Measurements from ENCODE around the gene ACSF2.
"Not testable (repeated sequence)": the region's sequence is repeated elsewhere in the genome, so short reads cannot be mapped to it uniquely, and the experiment has no call there.

ACSF2 gene

DNA sequence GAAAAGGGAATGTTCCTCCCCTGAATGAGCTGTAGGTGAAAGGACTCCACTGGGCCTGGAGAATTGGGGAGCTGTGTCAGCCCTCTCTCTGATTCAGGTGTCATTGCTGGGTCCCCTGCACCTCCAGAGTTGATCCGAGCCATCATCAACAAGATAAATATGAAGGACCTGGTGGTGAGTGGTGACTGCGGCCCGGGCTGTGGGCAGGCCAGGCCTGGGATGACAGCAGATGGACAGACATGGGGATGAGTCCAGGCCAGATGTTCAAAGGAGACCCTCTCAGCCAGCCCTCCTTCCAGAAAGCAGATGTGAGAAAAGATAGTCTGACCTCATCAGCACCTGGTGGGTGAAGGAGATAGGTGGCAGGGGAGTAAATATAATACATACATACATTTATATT, 38.1 kb downstream of the ACSF2 start:
- DNase-seq (ENCODE audit: low read depth in 2 of 2) = no peak

DNA sequence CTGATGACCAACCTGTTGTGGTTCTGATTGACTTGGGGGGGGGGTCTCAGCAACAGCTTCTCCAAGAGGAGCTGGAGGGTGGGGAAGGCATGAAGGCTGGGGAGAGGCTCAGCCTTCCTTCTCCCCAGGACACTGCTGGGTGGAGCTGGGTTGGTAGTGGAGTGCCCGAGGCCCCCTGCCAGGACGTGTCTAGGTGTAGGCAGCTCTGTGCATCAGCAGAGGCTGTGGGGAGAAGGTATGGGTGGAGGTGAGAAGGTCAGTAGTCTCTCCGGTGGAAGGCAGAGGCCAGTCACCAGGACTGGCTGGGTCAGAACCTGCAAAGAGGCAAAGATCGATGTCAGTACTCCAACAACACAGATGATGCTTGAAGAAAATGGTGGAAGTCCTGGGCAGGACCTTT, 38.7 kb downstream of the ACSF2 start:
- no peak for DNase-seq (ENCODE audit: low read depth in 2 of 2)

DNA sequence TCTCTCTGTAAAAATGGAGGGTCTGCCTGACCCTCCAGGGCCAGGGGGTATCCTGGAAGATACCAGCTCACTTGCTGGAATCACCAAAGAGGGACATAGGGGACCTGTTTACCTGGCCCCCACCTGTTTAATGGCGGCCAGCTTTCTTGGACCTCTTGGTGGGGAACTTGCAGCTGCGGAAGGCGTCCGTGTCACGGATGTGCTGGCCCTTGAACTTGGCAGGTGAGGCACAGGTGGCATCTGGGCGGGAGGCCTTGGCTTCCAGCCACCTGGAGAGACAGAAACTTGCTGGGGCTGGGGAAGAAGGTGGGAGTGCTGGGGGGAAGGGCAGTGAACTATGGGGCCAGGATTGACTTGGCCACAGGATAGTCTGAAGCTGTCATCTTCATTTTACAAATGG, 39.2 kb downstream of the ACSF2 start:
- DNase-seq (ENCODE audit: low read depth in 2 of 2) = no peak

DNA sequence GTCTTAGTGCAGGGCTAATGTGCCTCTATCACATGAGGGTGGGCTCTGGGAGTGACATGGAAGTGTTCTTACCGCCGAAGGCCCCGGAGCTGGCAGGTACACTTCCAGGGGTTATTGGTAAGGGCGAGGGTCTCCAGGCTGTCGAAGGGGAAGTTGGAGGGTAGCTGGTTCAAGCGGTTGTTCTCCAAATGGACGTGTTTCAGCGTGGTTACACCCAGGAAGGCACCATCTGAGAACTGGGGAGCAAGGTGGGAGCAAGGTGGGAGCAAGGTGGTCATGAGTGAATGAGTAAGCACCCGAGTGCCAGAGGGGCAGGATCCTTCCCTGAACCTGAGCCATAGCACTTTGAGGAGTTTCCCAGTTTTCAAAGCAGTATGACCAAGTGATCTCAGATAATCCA, 39.6 kb downstream of the ACSF2 start:
- no peak for DNase-seq (ENCODE audit: low read depth in 2 of 2)

DNA sequence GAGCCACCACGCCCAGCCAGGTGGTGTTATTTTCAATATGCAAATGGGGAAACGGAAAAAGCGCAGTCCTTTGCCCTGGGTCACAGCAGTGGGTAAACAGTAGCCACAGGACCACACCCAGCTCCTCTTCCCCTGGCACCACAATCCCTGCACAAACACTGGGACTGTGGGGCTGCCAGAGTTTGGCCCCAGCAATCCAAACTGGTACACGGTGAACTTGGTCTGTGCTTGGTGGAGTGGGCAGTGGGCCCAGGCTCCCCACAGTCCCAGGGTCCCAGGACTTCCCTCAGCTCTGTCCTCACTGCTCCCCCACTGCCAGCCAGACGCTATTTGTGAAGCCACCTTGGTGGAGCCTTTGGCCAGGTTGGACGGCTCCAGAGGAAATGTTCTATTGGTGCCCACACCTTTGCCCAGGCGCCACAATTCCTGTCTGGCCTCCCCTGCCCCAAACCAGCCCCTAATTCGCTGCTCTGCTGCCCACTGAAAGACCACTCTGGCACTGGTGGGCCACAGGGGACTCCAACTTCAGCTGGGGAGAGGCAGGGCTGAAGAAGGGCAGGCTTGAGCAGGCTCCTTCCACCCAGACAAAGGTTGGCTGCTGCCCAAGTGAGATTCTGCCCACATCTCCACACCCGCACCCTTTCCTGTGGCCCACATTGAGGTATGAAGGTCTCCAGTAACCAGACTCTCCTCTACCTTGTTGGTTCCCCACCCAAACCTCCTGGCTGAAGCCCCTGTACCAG, 40.5 kb downstream of the ACSF2 start:
- DNase-seq (ENCODE audit: low read depth in 2 of 2) = no peak

DNA sequence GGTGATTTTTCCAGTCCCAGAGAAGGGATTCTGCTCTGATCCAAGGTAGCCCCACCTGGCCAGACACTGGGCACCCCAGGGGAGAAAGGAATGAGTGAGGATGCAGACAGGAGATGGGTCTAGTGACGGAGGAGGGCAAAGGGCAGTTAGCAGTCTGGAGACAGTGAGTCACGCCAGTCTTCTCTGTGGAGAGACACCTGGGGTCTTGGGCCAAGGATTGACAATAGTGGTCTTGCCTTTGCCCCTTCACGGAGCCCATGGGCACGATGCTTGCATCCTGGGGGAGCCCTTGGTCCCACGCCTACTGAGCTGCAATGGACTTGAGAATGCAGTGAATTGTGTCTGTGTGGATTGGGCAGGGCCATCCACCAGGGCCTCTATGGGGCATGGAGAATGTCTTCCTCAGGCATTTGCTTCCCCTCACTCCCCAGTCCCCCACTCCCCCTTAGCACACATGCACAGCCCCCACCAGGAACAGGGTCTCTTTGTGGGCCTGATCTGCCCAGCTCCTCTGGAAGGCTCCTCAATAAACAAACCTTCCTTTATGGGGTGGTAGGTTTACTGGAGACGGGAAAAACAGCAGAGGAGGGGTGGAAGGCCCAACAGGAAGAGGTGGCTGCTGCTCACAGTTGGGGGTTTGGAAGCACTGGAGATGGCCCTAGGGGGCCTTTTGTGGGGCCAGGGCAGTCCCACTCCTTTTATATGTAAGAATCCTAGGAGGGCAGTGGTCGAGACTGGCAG, 41.3 kb downstream of the ACSF2 start:
- no peak for DNase-seq (ENCODE audit: low read depth in 2 of 2)

DNA sequence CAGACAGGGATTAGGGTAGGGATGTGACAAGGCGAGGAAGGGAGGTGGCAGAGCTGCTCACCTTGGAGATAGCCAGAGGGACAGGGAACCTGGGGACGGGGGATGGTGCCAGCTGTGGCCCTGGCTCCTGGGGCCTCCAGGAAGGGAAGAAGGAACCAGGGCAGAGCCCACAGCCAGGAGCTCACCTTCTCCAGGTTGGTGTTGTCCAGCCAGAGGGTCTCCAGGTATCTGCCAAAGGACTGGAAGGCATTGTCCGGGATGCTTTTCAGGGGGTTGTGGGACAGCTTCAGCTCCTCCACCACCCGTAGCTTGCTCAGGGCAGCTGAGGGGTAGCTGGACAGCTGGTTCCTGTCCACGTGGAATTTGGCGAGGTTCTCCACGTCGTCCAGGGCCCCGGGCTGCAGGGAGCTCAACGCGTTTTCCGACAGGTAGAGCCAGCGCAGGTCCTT, 41.9 kb downstream of the ACSF2 start:
- no peak for DNase-seq (ENCODE audit: low read depth in 2 of 2)

DNA sequence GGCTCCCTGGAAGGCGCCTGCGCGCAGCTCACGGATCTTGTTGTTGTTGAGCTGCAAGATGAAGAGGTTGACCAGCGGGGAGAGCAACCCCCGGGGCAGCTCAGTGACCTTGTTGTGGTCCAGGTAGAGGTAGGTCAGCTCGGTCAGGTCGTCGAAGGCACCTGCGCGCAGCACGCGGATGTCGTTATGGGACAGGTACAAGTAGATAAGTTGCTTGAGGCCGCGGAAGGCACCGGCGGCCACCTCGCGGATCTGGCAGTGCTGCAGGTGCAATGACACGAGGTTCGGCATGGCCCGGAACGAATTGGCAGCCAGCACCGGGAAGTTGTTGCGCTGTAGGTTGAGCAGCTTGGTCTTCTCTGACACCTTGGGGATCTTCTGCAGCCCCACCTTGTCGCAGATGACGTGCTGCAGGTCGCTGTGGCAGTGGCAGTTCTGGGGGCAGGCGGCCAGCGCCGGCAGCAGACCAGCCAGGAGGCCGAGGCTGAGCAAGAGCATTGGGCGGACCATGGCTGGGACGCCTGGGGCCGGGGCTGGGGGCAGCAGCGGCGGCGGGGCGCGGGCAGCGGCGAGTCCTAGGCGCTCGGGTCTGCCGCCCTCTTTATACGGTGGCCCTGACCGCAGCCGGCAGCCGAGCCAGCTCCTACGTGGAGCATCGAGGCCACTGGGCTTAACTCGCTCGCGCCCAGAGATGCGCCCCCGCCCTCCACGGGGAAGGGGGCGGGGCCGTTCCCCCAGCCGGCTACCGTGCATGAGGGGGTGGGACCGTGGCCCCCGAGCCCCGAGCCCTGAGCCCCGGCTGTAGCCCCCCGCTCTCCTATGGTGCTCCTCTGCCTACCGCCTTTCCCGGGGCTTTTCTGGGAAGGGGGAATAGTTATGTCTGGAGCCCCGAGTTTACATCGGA, 42.5 kb downstream of the ACSF2 start, which contains the start of gene CHAD:
Gene CHAD (minus strand): TSS at position 577 of the 904 bp plus-strand sequence. CDS start 67 bp downstream, at position 510.
- no peak for DNase-seq (ENCODE audit: low read depth in 2 of 2)

DNA sequence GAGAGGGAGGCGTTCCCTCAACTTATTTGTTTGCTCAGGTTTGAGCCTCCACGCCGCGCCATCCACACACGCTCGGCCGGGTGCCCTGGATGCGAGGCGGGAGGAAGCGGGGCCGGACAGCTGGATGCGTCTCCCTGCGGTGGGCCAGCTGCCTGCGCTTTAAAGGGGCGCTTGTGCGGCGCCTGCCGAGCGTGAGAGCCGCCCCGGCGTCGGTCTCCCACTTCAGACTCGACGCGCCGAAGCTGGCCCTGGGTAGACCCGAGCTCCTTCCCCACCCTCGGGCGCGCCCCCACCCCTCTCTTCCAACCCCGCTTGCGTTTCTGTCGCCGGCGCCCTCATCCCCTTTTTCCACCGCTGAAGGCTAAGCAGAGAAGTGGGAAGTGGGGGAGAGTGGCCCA, 43.2 kb downstream of the ACSF2 start:
- no peak for DNase-seq (ENCODE audit: low read depth in 2 of 2)

DNA sequence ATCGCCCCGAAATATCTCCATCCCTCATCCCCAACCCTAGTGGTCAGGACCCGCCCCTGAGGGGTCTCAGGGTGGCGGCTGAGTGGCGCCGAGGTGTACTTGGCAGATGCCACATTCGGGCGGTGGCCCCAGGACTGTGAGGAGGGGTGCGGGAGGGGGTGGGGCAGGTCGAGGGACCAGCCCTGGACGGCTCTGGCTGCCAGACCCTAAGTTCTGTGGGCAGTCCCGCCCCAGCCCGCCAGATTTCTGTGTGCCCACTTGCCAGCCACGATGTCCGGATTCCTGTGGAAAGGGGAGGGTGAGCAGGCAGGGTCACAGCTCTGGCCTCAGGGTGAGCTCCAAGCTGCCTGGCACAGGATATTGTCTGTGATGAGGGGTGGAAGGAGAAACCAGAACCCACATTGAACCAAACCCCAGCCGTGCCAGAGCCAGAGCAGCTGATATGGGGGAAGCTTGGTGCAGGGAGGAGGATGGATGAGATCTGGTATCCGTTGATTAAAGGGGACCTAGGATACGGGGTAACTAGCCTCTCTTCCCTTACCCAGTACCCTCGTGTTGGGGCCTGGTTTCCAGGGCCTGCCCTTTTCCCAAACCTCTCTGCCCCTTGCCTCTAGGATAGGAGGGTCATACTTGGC, 43.8 kb downstream of the ACSF2 start:
- no peak for DNase-seq (ENCODE audit: low read depth in 2 of 2)

DNA sequence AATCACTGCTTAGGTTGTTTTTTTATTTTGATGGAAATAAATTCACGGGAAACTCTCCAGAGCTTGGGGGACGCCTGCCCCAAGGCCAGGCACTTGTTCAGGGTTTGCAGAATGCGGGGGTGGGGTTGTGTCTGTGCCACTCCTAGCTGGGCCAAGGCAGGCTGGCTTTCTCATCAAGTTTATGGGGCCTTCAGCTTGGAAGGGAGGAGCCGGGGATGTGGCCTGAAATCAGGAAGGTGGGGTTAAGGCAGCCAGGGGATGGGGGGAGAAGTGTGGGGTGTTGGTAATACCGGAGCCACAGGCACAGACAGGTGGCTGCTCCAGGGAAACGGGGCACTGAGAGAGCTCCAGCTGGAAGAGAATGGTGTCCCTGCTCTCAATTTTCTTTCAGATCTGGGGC, 44.4 kb downstream of the ACSF2 start:
- DNase-seq (ENCODE audit: low read depth in 2 of 2) = no peak

DNA sequence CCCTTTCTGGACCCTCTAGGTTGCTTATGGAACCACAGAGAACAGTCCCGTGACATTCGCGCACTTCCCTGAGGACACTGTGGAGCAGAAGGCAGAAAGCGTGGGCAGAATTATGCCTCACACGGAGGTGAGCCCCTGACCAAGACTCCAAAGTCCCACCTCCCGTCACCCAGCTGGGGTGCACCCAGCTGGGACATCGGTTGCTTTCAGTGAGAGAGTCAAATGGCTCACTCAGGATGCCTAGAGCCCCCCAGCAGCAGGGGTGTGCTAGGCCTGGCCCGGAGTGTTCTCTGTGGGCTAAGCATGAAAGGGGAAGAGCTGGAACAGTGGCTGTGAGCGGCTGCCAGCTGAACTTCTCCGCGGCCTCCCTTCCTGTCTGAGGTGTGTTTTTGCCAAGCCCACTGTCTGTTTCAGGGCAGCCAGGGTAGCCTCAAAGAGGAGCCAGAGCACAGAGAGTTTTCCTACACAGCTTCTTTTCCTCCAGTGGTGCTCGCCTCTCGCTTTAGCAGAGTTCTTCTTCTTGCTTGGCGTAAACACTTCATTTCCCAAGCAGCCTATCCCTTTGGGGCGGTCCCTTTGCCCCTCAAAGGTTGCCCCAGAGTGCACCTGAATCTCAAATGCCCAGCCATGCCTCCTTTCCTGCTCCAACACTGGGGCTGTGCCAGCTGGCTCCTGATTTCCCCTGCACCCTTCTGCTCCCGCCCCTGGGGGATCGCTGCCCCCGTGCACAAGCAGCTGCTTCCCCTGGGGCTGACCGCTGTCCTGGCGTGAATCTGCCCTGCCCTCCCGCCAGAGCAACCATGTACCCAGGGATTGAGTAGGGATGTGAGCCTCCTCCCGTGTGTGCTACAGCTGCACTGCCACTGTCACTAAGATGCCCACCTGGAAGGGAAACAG, 45.2 kb downstream of the ACSF2 start:
- no peak for DNase-seq (ENCODE audit: low read depth in 2 of 2)

DNA sequence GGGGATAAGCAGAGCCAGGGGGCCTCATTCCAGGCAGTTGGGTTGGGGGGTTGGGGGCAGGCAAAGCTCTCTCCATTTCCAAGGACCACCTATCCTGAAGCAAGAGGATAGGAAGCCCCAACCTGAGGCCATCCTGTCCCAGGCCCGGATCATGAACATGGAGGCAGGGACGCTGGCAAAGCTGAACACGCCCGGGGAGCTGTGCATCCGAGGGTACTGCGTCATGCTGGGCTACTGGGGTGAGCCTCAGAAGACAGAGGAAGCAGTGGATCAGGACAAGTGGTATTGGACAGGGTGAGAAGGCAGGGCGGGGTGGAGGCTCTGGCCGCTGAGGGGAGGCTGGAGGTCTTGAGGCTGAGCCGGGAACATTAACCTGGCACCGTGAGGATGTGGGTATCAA, 46.3 kb downstream of the ACSF2 start:
- no peak for DNase-seq (ENCODE audit: low read depth in 2 of 2)

DNA sequence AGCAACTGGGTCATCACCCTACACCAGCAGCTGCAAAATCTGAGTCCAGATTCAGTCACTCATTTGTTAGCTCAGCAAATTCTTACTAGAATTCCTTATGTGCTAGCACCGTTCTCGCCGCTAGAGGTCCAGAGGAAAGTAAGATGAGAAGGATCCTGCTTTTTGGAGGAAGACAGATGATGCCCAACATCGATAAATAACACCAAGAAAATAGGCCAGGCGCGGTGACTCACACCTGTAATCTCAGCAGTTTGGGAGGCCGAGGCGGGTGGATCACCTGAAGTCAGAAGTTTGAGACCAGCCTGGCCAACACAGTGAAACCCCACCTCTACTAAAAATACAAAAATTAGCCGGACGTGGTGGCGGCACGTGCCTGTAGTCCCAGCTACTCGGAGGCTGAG, 46.7 kb downstream of the ACSF2 start:
- DNase-seq (ENCODE audit: low read depth in 2 of 2) = not testable (repeated sequence)

DNA sequence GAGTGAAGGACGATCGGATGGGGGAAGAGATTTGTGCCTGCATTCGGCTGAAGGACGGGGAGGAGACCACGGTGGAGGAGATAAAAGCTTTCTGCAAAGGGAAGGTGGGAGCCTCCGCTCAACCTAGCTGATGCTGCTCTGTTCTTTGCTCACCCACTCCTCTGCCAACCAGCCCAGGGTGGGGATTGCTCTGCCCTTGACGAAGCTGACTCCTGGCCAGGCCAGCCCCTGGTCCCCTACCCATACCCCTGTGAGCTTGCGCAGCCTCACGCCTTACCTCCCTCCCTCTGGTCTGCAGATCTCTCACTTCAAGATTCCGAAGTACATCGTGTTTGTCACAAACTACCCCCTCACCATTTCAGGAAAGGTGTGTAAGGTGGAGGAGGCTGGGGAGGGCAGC, 47.9 kb downstream of the ACSF2 start:
- DNase-seq (ENCODE audit: low read depth in 2 of 2) = no peak

DNA sequence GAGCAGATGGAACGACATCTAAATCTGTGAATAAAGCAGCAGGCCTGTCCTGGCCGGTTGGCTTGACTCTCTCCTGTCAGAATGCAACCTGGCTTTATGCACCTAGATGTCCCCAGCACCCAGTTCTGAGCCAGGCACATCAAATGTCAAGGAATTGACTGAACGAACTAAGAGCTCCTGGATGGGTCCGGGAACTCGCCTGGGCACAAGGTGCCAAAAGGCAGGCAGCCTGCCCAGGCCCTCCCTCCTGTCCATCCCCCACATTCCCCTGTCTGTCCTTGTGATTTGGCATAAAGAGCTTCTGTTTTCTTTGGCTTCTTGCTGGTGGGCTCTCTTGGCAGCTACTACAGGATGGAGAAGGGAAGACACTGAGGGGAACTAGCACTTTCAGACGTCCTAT, 48.5 kb downstream of the ACSF2 start:
- DNase-seq (ENCODE audit: low read depth in 2 of 2) = no peak

DNA sequence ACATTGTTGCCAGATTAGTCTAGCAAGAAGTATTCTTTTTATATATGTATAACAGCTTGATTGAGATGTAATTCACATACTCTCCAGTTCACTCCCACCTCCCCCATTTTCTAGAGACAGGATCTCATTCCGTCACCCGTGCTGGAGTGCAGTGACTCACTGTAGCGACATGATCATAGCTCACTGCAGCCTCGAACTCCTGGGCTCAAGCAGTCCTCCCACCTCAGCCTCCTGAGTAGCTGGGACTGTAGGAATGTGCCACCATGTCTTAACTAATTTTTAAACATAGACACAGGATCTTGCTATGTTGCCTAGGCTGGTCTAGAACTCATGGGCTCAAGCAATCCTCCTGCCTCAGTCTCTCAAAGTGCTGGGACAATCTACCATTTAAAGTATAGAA, 49.3 kb downstream of the ACSF2 start:
- no peak for DNase-seq (ENCODE audit: low read depth in 2 of 2)

DNA sequence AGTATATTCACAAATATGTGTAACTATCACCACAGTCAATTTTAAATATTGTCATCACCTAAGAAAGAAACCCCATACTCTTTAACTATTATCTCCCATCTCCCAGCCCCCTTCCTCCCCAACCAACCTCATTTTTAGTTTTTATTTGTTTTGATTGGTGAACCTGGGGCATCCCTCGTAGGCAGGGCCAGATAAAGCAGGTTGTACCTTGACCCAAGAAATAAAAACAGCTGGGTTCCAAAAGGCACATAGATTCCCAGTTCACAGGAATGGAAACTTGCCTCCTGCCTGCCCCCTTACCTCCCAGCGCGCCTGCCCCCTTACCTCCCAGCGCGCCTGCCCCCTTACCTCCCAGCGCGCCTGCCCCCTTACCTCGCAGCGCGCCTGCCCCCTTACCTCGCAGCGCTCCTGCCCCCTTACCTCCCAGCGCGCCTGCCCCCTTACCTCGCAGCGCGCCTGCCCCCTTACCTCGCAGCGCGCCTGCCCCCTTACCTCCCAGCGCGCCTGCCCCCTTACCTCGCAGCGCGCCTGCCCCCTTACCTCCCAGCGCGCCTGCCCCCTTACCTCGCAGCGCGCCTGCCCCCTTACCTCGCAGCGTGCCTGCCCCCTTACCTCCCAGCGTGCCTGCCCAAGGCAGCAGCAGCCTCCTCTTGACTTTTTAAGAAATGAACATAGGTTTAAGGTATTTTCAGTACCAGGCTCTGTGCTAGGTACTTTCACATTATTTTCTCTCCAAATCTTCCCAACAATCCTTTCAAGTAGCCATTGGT, 49.9 kb downstream of the ACSF2 start:
- not testable (repeated sequence) for DNase-seq (ENCODE audit: low read depth in 2 of 2)

DNA sequence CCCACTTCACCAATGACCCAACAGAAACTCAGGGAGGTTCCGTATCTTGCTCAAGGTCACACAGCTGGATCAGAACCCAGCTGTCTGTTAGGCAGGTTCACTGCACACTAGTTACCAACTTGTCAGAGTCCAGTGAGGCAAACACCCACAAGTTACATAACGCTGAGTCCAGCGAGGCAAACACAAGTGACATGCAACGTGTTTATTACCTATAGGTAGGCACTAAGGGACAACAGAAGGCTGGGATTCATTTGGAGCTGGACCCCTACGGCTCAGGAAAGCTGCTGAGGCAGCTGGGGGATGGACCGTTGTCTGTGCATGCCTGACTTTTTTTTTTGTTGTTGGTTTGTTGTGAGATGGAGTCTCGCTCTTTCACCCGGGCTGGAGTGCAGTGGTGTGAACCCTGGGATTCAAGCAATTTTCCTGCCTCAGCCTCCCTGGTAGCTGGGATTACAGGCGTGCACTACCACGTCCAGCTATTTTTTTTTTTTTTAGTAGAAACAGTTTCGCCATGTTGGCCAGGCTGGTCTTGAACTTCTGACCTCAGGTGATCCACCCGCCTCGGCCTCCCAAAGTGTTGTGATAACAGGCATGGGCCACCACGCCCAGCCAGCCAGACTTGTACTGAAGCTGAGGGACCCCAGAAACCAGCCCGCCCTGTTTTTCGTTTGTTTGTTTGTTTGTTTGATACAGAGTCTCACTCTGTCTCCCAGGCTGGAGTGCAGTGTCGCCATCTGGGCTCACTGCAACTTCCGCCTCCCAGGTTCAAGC, 50.7 kb downstream of the ACSF2 start:
- no peak for DNase-seq (ENCODE audit: low read depth in 2 of 2)

Measured in stimulated activated CD8-positive, alpha-beta memory T cell treated with anti-CD3 and anti-CD28 coated beads, Interleukin-2, amount 100 ng/mL, for 48 hours (primary cell).